HG02870 (cell line): ENCODE data around the gene DTNBP1.
A peak's percentile ranks its signal among the peaks of the same experiment; 100 is the strongest.
"Not testable (repeated sequence)": the region's sequence is repeated elsewhere in the genome, so short reads cannot be mapped to it uniquely, and the experiment has no call there.

Source experiments
- ATAC-seq: cut with Tn5 transposase; IDR thresholded peaks from one replicate; pipeline ENCODE4 v1.9.1; 2021; ENCODE audit warnings: mild to moderate bottlenecking, moderate library complexity; ENCODE audit not compliant: unreplicated experiment

The DTNBP1 gene

DNA sequence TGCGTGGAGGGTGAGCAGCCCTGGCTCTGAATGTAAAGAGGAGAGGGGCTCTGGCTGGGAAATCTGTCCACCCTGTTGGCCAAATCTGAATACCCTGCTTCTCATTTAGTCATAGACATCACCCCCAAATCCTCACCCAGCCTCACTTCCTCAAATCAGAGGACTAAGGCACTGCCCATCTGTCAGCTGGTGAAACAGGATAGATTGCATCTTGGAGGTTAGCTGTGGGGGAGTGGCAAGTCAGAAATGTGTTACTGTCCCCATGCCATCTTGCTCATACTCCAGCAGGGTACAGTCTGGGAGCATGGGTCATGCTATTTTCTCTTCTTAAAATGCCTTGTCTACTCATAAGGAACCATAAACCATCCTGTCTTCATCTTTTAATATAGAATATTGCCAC, 9.5 kb upstream of the DTNBP1 start:
- ATAC-seq: no peak

GRCh38 chr6:15668918-15669317, 6.1 kb upstream of the DTNBP1 start:
- no peak for ATAC-seq

GRCh38 chr6:15666896-15667295, 4.1 kb upstream of the DTNBP1 start:
- not testable (repeated sequence) for ATAC-seq

GRCh38 chr6:15665237-15665636, 2.4 kb upstream of the DTNBP1 start:
- no peak for ATAC-seq

DNA sequence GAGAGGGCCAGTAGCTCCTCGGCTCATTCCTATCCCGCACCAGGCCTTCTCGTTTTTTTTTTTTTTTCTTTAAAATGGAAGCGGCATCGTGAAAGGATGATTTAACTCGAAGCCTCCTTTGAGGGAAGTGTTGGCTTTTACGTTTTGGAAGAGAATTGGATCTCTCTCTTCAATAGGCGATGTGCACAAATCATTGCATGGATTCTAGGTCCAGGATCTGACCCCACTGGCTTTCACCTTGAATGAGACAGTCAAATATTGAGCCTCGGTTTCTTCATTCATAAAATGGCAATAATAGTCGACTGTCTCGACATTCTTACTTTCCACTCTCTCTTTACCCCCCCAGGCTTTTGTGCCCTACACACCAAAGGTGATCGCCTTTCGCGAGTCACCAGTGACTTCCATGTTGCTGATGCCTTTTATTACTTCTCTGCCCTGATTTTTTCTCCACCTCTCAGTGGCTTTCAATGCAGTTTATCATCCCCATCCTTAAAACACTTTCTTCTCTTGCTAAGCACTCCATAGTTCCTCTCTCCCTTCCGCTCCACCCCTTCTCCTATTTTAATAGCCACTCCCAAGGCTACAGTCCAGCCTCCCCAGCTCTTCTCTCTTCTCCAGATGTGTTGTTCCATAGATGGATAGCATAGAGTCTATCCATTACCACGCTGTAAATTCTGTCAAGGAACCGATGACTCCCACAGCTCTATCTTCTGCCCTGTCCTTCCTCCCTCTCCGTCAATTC, 473 bp upstream of the DTNBP1 start:
- ATAC-seq: no peak

DNA sequence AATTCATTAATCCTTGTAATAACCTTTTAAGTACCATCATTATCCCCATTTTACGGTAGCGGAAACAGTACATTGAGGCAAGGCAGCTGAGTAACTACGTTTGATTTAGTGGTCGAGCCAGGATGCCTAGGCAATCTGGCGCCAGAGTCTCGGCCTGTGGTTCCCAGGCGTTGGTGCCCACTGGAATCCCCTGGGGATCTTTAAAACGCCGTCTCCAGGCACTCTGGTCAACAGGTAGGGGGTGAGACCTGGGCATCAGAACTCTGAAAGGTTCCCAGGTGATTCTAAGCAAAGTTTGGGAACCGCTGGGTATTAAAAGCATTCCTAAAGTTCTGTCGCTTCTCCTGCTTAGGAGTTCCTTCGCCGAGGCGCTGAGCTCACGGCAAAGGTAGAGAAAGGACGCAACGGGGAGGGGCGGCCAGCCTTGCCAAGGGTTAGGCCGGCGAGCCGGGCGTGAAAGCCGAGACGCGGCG, 939 bp downstream of the DTNBP1 start:
- ATAC-seq: no peak

DNA sequence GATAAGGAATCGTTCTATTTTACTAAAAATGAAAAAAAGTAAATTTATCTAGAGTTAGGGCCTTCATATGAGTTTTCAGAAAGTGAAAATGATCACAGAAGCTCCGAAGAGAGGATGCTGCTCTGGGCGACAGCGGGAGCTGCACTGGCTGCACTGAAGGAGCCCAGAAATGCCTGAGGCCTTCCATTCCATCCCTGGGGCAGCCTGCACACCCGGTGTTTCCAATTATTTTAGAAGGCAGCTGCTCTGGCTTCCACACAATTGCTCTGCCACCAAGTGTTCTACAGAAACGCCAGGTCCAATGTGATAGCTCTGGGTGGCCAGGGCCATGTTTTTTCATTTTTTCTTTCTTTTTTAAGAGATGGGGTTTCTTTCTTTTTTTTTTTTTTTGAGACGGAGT, 3.6 kb downstream of the DTNBP1 start:
- ATAC-seq: no peak

GRCh38 chr6:15658181-15658744, 4.6 kb downstream of the DTNBP1 start:
- peak; percentile 36 for ATAC-seq

- no peak for ATAC-seq
Measured at GRCh38 chr6:15657290-15657689, 5.5 kb downstream of the DTNBP1 start.

DNA sequence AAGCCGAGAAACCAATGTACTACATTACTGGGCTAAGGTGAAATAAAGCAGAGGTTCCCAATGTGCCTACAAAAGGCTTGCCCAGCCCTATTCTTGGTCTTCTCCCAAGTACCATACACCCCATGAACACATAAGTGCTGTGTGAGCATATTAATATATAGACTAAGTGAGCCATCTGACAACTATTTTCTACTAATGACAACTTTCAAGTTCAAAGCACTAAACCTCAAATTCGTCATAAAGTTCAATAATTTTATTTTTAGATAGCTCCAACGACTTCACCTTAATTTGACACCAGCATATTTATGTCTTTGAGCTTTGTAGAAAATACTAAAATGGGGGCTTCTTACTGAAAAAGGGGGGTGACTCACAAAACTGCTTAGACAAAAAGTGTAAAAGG, 6.7 kb downstream of the DTNBP1 start:
- ATAC-seq: no peak

DNA sequence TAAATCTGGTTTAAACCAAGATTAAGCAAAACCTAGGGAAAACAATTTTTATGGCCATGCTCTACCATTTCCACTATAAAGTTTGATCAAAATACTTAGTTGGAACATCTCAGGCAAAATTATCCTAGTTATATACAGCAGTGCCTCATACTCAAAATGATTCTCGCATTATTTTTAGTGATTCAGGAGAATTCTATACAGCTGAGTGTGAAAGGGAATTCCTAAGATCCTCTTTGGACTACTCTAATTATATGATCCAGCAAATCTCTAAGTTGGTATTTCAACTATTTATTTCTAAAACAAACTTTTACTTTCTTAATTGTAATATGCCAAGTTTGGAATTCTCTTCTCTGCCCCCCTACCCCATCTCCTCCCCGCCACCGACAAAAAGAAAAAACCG, 8.6 kb downstream of the DTNBP1 start:
- ATAC-seq: no peak

DNA sequence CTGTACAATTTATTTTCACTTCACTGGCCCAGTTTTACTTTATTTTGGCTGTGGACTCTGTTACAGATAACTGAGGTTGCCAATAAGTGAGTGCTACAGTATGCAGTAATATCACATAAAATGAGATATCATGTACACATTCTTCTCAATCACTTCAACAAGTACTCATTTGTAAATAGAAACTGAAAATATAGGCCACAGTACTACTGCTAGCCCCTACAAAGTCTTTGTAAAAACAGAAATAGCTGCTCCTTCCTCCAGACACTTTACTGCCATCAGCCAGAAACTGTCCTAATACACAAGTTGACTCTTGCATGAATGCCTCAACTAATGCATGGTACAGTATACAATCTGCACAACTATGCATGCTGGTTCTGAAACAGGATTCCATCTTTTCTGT, 9.2 kb downstream of the DTNBP1 start:
- ATAC-seq: peak; percentile 69

- ATAC-seq: not testable (repeated sequence)
Measured at GRCh38 chr6:15650004-15650559, 12.7 kb downstream of the DTNBP1 start.

DNA sequence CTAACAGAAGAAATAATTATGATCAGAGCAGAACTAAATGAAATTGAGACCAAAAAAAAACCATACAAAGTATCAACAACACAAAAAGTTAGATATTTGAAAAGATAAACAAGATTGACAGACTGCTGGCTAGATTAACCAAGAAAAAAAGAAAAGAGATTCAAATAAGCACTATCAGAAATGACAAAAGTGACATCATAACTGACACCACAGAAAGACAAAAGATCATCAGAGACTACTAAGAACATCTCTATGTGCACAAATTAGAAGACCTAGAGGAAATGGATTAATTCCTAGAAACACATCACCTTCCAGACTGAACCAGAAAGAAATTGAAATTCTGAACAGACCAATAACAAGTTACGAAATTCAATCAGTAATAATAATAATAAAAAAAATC, 17.9 kb downstream of the DTNBP1 start:
- ATAC-seq: no peak

- ATAC-seq: no peak
Measured at GRCh38 chr6:15643542-15643941, 19.3 kb downstream of the DTNBP1 start.

DNA sequence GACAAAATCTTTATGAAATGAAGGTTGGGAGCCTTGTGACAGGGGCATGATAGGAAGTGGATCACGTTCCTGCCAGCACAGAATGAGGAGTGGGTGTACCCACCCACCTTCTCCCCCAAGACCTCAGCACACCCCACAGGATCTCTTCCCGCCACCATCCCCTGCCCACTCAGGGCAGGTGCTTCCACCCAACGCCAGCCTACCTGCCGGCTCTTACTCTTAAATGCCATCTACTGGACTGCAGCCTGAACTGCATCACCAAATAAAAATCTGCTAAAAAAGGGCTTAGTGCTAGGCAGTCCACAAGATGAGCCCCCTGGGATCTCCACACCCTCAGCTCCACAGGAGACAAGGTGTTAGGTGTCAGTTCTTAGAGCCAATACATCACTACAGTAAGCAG, 20.6 kb downstream of the DTNBP1 start:
- ATAC-seq: no peak

GRCh38 chr6:15638373-15638772, 24.5 kb downstream of the DTNBP1 start:
- no peak for ATAC-seq

GRCh38 chr6:15631432-15631831, 31.4 kb downstream of the DTNBP1 start:
- ATAC-seq: no peak

DNA sequence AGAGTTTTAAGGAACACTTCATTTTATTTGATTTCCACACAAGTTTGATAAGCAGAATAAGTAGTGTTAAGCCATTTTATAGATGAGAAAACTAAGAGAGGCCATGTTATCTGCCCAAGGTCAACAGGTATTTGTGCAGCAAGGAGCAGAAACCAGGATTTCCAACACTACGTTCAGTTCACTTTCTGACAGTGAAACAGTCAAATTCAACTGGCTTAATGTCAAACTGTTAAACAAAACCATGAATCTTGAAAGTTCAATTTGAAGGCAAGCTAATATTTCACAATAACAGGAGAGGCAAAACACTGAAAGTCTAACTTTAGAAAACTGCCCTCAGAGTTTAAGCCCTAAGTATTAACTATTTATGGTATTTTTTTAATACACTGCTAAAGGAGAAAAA, 32.6 kb downstream of the DTNBP1 start:
- ATAC-seq: no peak

DNA sequence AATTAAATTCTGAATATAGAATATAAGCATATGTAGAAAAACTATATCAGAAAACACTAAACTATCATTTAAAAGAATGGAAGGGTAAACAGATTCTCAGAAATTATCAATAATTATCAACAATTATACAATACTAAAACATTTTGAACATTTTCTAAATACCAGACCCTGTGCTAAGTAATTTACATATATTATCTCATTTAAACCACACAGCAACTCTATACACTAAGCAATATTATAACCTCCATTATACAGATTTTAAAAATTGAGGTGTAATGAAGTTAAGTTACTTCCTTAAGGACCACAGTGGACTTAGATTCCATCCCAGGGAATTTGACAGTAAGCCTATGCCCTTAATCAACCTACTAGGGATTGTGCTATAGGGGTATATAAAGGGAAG, 33.3 kb downstream of the DTNBP1 start:
- ATAC-seq: no peak

- ATAC-seq: no peak
Measured at GRCh38 chr6:15628499-15629131, 34.2 kb downstream of the DTNBP1 start.

GRCh38 chr6:15627821-15628220, 35.0 kb downstream of the DTNBP1 start:
- ATAC-seq: no peak
